ENCODE measurements around the gene ALPI. TPM values are rescaled to one million over a fixed set of nuclear protein-coding genes. Genes with fewer than 3 reads are reported as not detected.

Gene ALPI
- total RNA-seq, 1 experiment from 2014 or later, result not detected

DNA sequence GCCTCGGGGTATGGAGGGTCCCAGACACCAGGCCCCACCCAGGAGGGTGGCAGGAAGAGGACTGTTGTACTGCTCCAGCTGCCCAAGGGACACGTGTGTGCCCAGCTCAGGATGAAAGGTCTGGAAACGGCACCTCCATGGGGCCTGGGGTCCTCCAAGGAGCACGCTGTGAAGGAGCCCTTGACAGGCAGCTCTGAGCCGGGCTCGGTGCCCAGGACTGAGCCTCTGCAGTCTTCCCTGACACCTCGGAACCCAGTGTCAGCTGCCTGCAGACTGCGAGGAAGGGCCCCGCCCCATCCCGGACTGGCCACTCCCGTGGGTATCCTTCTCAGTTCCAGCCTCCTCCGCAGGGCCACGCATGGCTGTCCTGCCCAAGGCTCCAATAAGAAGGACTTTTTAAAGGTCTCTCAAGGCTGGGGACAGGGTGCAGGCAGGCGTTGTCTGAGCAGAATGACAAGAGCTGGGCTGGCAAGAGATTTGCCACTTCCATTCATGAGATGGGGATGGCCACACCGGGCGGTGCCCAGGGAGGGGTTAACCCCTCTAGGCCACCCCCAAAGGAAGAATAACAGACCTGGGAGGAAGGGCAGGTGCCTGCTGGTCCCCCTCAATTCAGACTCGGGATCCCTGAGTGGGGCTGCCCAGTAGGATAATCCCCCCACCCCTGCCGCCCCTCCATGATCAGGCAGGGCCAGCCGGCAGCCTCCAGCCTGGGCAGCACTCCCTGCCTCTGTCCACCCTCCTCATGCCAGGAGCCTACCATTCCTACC is 22.8 kb downstream of the ALPI start (continued):
- no peak for TF ChIP-seq RAD21 (IDR thresholded peaks at IDR 0.05; ENCODE audit: low read depth)
- TF ChIP-seq SIN3A (IDR thresholded peaks at IDR 0.05; ENCODE audit: low read depth), result no peak
- no peak for TF ChIP-seq ELF1 (IDR thresholded peaks at IDR 0.05; ENCODE audit: borderline replicate concordance, low read depth)
- TF ChIP-seq TCF7L2 (IDR thresholded peaks at IDR 0.05; ENCODE audit: borderline replicate concordance, extremely low read depth, insufficient read depth, insufficient read length), result no peak
- TF ChIP-seq ATF3 (IDR thresholded peaks at IDR 0.05), result no peak
- TF ChIP-seq FOSL1 (IDR thresholded peaks at IDR 0.05; ENCODE audit: low read depth), result no peak

DNA sequence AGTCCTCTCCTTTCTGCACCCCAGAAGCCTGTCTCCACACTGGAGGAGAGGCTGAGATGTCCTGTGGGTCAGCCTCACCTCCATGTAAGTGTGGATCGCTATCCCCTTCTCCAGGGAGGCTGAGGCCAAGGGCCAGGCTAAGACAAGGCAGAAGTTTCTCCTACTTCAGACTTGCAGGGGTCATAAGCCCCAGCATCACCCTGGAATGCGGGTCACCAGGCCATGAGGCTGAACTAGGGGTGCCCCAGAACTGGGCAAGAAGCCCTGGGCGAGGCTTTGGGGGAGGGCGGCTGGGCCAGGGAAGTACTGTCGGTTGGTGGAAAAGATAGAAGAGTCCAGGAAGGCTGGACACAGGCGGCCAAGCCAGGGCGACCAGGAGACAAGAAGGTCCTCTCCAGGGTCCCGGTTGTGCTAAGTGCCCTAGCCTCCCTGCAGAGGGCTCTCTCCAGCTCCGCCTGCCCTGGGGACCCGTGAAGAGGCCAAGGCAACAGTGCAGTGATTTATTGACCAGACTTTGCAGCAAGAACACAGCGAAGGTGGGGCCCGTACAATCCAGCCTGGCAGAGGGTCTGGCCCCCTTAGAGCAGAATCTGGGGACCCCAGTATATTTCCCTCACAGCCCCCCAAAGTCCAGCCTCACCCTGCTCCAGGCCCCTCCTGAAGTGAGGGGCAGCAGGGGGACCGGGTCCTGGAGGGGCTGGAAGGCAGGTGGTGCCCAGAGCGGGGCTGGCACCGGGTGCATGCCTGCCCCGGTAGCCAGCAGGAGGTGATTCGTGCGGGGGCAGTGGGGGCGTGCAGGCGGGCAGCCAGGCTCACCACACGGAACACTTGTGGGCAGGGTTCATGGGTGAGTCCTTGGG is 23.6 kb downstream of the ALPI start:
- Histone ChIP-seq H4K20me1 (ENCODE audit: insufficient read depth) (no peaks in the 10 kb centered on the region), H3K79me2 (ENCODE audit: insufficient read depth, low read length) (no peaks in the 10 kb centered on the region), H3K4me2 (ENCODE audit: low read length) (no peak overlapping the region), H3K4me1 (ENCODE audit: control insufficient read depth in 1 of 2, insufficient read depth in 2 of 2, low read length in 2 of 2) (no peaks in the 10 kb centered on the region), H3K4me3 (replicated peaks in 1 of 2; ENCODE audit: low read depth in 1 of 2, low read length in 2 of 2) (no peak overlapping the region), H3K27me3 (ENCODE audit: insufficient read depth, low read length) (peaks cover 7% of the 10 kb centered on the region; the same call in 1 of the 2 replicates), H3K9ac (ENCODE audit: low read length) (no peak overlapping the region), H2AFZ (ENCODE audit: low read depth, low read length, poor library complexity, severe bottlenecking) (no peak overlapping the region), H3K9me2 (ENCODE audit: insufficient read depth) (no peaks in the 10 kb centered on the region), H3K9me3 (ENCODE audit: control insufficient read depth in 1 of 2, insufficient read depth in 1 of 2, low read depth in 1 of 2, low read length in 2 of 2) (no peaks in the 10 kb centered on the region), H3K27ac (ENCODE audit: low read depth, low read length) (no peak overlapping the region), H3K36me3 (ENCODE audit: control insufficient read depth in 1 of 2, insufficient read depth in 2 of 2, low read length in 2 of 2) (no peaks in the 10 kb centered on the region)
- DNase-seq (ENCODE audit: low read depth, low spot score) (no peak), ATAC-seq (peak; percentile 44; the same call in 1 of the 2 replicates)
- CTCF ChIA-PET, result no interaction called here
- POLR2A ChIA-PET, result no interaction called here
- RAD21 ChIA-PET (ENCODE audit: low non-redundant PET in 1 of 2, low total read pairs in 2 of 2, uncharacterized antibody in 2 of 2, unreplicated experiment in 2 of 2), result no interaction called here
- no TSS peak for BruUV-seq (replicated peaks)
- intact Hi-C loops (cut with micrococcal nuclease), result no loop called here
- TF ChIP-seq RAD21 (IDR thresholded peaks at IDR 0.05; ENCODE audit: low read depth), result no peak
- TF ChIP-seq SIN3A (IDR thresholded peaks at IDR 0.05; ENCODE audit: low read depth), result no peak

Measured in HCT116 (cell line).